ENCODE results near the gene HAUS8.

DNA sequence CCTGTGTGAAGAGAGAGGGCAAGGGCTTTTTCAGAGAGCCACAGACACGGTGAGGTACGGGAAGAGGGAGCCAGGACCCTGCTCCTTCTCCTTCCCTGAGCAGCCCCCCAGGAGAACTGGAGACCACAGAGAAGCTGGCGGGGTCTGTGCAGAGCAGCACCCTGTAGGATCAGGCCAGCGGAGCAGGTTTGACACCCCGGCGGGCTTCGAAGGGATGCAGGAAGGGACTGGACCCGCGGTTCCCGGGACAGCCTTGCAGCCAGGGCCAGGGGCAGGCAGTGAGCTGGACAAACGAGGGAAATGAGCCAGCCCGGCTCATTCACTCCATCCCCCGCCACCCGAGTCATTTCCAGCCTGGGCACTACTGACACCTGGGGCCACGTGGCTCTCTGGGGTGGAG lies 70.9 kb downstream of the HAUS8 start:
- TF ChIP-seq, protein P1, sequence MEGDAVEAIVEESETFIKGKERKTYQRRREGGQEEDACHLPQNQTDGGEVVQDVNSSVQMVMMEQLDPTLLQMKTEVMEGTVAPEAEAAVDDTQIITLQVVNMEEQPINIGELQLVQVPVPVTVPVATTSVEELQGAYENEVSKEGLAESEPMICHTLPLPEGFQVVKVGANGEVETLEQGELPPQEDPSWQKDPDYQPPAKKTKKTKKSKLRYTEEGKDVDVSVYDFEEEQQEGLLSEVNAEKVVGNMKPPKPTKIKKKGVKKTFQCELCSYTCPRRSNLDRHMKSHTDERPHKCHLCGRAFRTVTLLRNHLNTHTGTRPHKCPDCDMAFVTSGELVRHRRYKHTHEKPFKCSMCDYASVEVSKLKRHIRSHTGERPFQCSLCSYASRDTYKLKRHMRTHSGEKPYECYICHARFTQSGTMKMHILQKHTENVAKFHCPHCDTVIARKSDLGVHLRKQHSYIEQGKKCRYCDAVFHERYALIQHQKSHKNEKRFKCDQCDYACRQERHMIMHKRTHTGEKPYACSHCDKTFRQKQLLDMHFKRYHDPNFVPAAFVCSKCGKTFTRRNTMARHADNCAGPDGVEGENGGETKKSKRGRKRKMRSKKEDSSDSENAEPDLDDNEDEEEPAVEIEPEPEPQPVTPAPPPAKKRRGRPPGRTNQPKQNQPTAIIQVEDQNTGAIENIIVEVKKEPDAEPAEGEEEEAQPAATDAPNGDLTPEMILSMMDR (conservative IDR thresholded peaks at IDR 0.05; ENCODE audit: low read depth, low read length): no peak
- no peak for TF ChIP-seq RFX5 (IDR thresholded peaks at IDR 0.05; ENCODE audit: low read depth, low read length)
- no peak for TF ChIP-seq RAD21 (IDR thresholded peaks at IDR 0.05; ENCODE audit: low read length)
- no peak for TF ChIP-seq MAFK (IDR thresholded peaks at IDR 0.05; ENCODE audit: low read depth, low read length)
- TF ChIP-seq POLR2A (IDR thresholded peaks at IDR 0.05; ENCODE audit: low read depth, low read length): no peak
- no peak for TF ChIP-seq SMC3 (IDR thresholded peaks at IDR 0.05; ENCODE audit: low read depth, low read length)
